Measurements from ENCODE around the gene PHF20. TPM values are rescaled to one million over a fixed set of nuclear protein-coding genes. Genes with fewer than 3 reads are reported as not detected.

PHF20 gene
- total and polyA plus RNA-seq, 2 of the 13 experiments (the other 11 are each of a cell fraction or from before 2014, with no cell fraction given): 22.8 to 34.1 TPM

DNA sequence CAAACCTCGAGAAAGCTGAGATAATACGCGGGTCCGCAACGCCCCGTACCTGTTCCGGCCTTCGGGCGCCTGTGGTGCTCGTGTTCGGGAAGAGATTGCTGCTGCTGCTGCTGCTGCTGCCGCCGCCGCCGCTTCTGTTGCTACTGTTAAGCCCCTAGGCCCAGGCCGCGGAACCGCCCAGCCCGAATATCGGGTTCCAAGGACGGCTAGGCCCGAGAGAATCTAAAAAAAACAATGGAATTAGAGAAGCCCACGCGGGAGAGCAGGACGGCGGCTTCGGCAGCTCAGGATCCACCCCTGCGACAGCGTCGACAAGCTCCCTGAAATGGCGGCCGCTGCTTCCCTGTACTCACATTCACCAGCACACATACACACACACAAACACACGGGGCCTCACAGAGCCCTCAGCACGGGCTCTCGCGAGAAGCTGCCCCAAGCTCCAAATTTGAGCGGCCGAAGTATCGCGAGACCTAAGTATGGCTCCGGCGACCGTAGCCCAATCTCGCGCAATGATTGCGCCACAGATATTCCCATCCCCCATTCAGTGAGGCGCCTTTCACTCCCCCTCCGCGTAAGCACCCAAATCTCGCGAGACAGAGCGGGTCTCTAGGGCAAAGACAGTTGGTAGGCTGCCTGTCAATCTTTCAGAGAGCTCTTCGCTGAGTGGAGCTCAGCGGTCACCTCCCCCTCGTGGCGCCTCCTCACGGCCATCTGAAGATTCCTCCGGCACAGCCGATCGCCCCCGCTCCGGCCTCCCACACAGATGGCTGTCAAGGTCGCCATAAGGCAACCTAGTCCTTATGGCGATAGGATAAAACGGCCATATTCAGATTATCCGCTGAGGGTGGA lies 29.7 kb upstream of the PHF20 start, which contains the start of gene RBM39 (continued):
- peak; percentile 64; the same call in 1 of the 2 replicates for TF ChIP-seq ZFP90 (CRISPR knock-in tag; IDR thresholded peaks at IDR 0.05; ENCODE audit: borderline replicate concordance)
- TF ChIP-seq, protein P1, sequence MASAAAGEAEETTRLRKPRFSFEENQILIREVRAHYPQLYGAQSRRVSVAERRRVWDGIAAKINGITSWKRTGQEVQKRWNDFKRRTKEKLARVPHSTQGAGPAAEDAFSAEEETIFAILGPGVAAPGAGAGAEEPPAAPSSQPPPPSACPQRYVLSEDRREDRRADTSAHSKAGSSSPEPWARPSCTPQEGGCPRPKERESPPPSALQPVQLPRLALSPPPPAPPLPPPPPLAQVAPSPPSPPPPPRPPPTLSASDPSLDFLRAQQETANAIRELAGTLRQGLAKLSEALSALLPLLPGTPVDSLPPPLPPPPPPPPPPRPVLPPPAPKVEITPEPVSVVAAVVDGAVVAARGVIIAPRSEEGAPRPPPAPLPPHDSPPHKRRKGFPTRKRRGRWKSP (CRISPR knock-in tag; IDR thresholded peaks at IDR 0.05): peak; percentile 99
- TF ChIP-seq, protein P2, sequence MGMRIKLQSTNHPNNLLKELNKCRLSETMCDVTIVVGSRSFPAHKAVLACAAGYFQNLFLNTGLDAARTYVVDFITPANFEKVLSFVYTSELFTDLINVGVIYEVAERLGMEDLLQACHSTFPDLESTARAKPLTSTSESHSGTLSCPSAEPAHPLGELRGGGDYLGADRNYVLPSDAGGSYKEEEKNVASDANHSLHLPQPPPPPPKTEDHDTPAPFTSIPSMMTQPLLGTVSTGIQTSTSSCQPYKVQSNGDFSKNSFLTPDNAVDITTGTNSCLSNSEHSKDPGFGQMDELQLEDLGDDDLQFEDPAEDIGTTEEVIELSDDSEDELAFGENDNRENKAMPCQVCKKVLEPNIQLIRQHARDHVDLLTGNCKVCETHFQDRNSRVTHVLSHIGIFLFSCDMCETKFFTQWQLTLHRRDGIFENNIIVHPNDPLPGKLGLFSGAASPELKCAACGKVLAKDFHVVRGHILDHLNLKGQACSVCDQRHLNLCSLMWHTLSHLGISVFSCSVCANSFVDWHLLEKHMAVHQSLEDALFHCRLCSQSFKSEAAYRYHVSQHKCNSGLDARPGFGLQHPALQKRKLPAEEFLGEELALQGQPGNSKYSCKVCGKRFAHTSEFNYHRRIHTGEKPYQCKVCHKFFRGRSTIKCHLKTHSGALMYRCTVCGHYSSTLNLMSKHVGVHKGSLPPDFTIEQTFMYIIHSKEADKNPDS (CRISPR knock-in tag; IDR thresholded peaks at IDR 0.05): peak; percentile 91
- TF ChIP-seq ZNF382 (CRISPR knock-in tag; IDR thresholded peaks at IDR 0.05; ENCODE audit: borderline replicate concordance): no peak; the same call in 1 of the 2 replicates
- TF ChIP-seq, protein P3, sequence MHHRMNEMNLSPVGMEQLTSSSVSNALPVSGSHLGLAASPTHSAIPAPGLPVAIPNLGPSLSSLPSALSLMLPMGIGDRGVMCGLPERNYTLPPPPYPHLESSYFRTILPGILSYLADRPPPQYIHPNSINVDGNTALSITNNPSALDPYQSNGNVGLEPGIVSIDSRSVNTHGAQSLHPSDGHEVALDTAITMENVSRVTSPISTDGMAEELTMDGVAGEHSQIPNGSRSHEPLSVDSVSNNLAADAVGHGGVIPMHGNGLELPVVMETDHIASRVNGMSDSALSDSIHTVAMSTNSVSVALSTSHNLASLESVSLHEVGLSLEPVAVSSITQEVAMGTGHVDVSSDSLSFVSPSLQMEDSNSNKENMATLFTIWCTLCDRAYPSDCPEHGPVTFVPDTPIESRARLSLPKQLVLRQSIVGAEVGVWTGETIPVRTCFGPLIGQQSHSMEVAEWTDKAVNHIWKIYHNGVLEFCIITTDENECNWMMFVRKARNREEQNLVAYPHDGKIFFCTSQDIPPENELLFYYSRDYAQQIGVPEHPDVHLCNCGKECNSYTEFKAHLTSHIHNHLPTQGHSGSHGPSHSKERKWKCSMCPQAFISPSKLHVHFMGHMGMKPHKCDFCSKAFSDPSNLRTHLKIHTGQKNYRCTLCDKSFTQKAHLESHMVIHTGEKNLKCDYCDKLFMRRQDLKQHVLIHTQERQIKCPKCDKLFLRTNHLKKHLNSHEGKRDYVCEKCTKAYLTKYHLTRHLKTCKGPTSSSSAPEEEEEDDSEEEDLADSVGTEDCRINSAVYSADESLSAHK (CRISPR knock-in tag; IDR thresholded peaks at IDR 0.05; ENCODE audit: borderline replicate concordance): peak; percentile 94; the same call in 1 of the 2 replicates
- peak; percentile 96 for TF ChIP-seq ZKSCAN8 (CRISPR knock-in tag; IDR thresholded peaks at IDR 0.05; ENCODE audit: borderline replicate concordance)
- no peak for TF ChIP-seq NFIB (CRISPR knock-in tag; IDR thresholded peaks at IDR 0.05; ENCODE audit: borderline replicate concordance)
- TF ChIP-seq CBX2 (IDR thresholded peaks at IDR 0.05; ENCODE audit: low read depth, low read length): no peak
- TF ChIP-seq CBX2 (CRISPR knock-in tag; IDR thresholded peaks at IDR 0.05; ENCODE audit: low read depth): no peak; the same call in 1 of the 2 replicates
- TF ChIP-seq KMT2A (CRISPR knock-in tag; IDR thresholded peaks at IDR 0.05): peak; percentile 99
- peak; percentile 99 for TF ChIP-seq FOXK1 (CRISPR knock-in tag; IDR thresholded peaks at IDR 0.05; ENCODE audit: borderline replicate concordance, low read depth)
- TF ChIP-seq HIVEP1 (CRISPR knock-in tag; IDR thresholded peaks at IDR 0.05): peak; percentile 85
- peak; percentile 34; the same call in 1 of the 2 replicates for TF ChIP-seq ZNF3 (CRISPR knock-in tag; IDR thresholded peaks at IDR 0.05)
- peak; percentile 94 for TF ChIP-seq TBL1XR1 (IDR thresholded peaks at IDR 0.05; ENCODE audit: borderline replicate concordance, low read length, partially characterized antibody)
- TF ChIP-seq, protein P4, sequence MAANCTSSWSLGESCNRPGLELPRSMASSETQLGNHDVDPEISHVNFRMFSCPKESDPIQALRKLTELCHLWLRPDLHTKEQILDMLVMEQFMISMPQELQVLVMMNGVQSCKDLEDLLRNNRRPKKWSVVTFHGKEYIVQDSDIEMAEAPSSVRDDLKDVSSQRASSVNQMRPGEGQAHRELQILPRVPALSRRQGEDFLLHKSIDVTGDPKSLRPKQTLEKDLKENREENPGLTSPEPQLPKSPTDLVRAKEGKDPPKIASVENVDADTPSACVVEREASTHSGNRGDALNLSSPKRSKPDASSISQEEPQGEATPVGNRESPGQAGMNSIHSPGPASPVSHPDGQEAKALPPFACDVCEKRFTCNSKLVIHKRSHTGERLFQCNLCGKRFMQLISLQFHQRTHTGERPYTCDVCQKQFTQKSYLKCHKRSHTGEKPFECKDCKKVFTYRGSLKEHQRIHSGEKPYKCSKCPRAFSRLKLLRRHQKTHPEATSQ (CRISPR knock-in tag; IDR thresholded peaks at IDR 0.05; ENCODE audit: borderline replicate concordance): peak; percentile 96
- TF ChIP-seq MLLT10 (CRISPR knock-in tag; IDR thresholded peaks at IDR 0.05): peak; percentile 92; the same call in 1 of the 2 replicates
- peak; percentile 50; the same call in 1 of the 2 replicates for TF ChIP-seq IRX3 (CRISPR knock-in tag; IDR thresholded peaks at IDR 0.05; ENCODE audit: borderline replicate concordance, low read depth)
- TF ChIP-seq MIER2 (CRISPR knock-in tag; IDR thresholded peaks at IDR 0.05): peak; percentile 77
- TF ChIP-seq, protein P5, sequence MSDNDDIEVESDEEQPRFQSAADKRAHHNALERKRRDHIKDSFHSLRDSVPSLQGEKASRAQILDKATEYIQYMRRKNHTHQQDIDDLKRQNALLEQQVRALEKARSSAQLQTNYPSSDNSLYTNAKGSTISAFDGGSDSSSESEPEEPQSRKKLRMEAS (IDR thresholded peaks at IDR 0.05): peak; percentile 99
- TF ChIP-seq U2AF2 (IDR thresholded peaks at IDR 0.05; ENCODE audit: low read depth, low read length): peak; percentile 86; the same call in 1 of the 2 replicates
- TF ChIP-seq NFKBIZ (CRISPR knock-in tag; IDR thresholded peaks at IDR 0.05): peak; percentile 95
- TF ChIP-seq NKX3-1 (CRISPR knock-in tag; IDR thresholded peaks at IDR 0.05): peak; percentile 99
